Muscle layer of duodenum (tissue), 2 donors: Measurements from ENCODE around the gene RBM34.
"Not testable (repeated sequence)": the region's sequence is repeated elsewhere in the genome, so short reads cannot be mapped to it uniquely, and the experiment has no call there.

Experiments
- H3K27ac ChIP-seq: one replicate; pipeline ENCODE4 v1.7.0; 2013; ENCODE audit warnings: mild to moderate bottlenecking, low read length
- H3K27me3 ChIP-seq: one replicate; pipeline ENCODE4 v1.7.0; 2013; ENCODE audit warnings: low read depth, mild to moderate bottlenecking, control low read depth, low read length
- H3K36me3 ChIP-seq, 2 donors: one replicate each; pipeline ENCODE4 v1.7.0; 2013; ENCODE audit warnings: low read length in 2 of 2, control low read depth in 1 of 2, mild to moderate bottlenecking in 1 of 2; ENCODE audit not compliant: insufficient read depth in 2 of 2, control insufficient read depth in 1 of 2
- H3K4me1 ChIP-seq, 2 donors: one replicate each; pipeline ENCODE4 v1.7.0; 2013; ENCODE audit warnings: low read length in 2 of 2, mild to moderate bottlenecking in 2 of 2, control low read depth in 1 of 2, moderate library complexity in 1 of 2; ENCODE audit not compliant: insufficient read depth in 2 of 2, control insufficient read depth in 1 of 2
- H3K4me3 ChIP-seq, 2 donors: one replicate each; pipeline ENCODE4 v1.7.0; 2013; ENCODE audit warnings: low read length in 2 of 2, low read depth in 1 of 2, mild to moderate bottlenecking in 1 of 2
- H3K9me3 ChIP-seq, 2 donors: one replicate each; pipeline ENCODE4 v1.7.0; 2013; ENCODE audit warnings: low read length in 2 of 2, control low read depth in 1 of 2, mild to moderate bottlenecking in 1 of 2; ENCODE audit not compliant: control insufficient read depth in 1 of 2
- donor health status: healthy.

The RBM34 gene, protein sequence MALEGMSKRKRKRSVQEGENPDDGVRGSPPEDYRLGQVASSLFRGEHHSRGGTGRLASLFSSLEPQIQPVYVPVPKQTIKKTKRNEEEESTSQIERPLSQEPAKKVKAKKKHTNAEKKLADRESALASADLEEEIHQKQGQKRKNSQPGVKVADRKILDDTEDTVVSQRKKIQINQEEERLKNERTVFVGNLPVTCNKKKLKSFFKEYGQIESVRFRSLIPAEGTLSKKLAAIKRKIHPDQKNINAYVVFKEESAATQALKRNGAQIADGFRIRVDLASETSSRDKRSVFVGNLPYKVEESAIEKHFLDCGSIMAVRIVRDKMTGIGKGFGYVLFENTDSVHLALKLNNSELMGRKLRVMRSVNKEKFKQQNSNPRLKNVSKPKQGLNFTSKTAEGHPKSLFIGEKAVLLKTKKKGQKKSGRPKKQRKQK

DNA sequence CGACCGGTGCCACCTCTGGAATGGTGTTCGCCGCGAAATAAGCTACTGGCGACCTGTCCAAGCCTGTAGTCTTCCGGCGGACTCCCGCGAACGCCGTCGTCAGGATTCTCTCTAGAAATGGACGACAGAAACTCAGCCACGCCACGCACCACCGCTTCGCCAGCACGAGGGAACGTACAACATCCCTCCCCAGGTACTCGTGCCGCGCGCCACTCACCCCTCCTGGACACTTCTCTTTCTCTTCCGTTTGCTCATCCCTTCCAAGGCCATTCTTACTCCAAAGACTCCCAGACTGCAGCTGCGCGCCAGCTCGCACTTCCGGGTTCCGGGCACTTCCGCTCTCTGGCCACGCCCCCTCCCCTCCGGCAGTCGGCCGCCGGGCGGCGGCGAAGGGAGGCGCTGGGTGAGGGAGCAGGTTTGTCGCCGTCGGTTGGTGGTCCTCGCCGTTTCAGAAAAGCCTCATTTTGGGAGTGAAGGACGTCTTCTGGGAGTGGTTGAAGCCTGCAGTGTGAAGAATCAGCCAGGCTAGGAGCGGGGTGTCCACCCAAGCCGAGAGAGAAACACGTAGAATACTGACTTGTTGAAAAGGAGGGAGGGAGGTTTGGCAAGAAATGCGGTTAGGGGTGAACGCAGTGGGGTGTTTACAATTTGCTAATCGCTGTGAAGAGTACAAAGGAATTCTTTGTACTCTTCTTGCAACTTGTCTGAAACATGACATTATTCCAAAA lies at the start of gene RBM34:
RBM34 (minus strand) TSS at position 294 of the 728 bp plus-strand sequence; CDS start at position 270, 24 bp downstream.
- Histone ChIP-seq H3K27me3 (no peaks in the 10 kb centered on the region), H3K4me1 (peaks cover 8 to 18% of the 10 kb centered on the region in 2 donors), H3K36me3 (peaks cover 14 to 24% of the 10 kb centered on the region in 2 donors), H3K4me3 (peak within 1 kb of the TSS; percentile 82 to 99), H3K27ac (peak within 1 kb of the TSS; percentile 96), H3K9me3 (no peaks in the 10 kb centered on the region)

DNA sequence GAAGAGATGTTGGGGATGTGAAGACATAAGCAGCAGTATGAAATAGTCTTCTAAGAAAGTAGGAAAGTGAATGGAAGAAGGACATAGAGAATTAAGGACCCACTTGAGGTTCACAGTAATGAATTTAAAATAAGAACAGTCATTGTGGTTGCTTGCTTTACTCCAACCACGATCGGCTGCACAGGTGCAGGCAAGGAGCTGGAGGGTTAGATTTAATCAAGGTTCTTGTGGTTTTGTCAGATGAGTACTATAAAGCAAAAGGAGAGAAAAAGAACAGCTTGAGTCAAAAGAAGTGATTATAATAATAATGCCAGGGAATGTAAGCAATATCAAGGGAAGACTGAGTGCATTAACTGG lies 46.1 kb upstream of the RBM34 start:
- H3K27ac ChIP-seq = no peak overlapping the region

DNA sequence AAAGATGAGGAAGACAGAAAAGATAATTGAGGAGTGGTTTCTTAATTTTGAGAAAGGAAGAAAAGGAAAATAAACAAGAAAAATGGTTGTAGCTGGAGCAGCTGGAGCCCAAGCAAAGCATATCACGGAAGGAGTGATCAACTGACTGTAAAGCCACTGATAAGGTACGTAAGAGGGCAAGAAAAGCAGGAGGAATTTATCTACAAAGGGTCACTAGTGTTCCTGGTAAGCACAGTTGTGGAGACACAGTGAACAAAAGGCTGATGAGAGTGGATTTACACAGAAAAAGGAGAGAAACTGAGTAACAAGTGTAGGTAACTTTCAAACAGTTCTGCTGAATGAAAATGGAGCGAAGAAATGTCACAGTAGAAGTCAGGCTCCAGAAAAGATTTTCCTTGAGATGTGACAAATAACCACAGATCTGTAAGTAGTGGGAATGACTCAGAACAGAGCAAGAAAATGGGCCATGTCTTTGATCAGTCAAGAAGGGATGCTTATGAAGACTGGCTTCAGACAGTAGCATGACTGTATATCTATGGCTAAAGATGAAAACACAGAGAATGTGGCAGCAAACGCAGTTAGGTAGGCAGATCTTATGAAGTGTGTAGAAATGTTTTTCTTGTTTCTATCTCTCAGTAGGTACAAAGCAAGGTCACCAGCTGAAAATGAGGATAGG lies 45.6 kb upstream of the RBM34 start:
- peaks cover 16 to 22% of the 10 kb centered on the region in 2 donors for H3K36me3 ChIP-seq

More for the DNA sequence above, 46.1 kb upstream of the RBM34 start:
- Histone ChIP-seq H3K4me1 (no peaks in the 10 kb centered on the region), H3K9me3 (no peaks in the 10 kb centered on the region), H3K4me3 (no peak overlapping the region), H3K36me3 (peaks cover 16 to 27% of the 10 kb centered on the region in 2 donors), H3K27me3 (no peaks in the 10 kb centered on the region)

DNA sequence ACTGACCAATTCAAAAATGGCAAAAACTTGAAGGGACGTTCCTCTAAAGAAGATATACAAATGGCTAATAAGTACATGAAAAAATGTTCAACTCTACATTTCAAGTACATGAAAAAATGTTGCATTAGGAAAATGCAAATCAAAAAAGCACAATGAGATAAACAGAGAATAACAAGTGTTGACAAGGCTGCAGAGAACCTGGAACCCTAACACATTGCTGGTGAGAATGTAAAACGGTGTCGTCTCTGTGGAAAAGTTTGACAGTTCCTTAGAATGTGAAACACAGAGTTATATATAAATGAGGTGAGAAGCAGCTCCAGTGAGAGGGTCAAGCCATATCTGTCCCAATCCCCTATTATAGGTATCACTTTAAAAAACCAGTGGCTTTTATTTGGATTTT lies 44.6 kb upstream of the RBM34 start:
- Histone ChIP-seq H3K36me3 (peaks cover 13 to 16% of the 10 kb centered on the region in 2 donors), H3K27me3 (no peaks in the 10 kb centered on the region), H3K27ac (no peak overlapping the region), H3K9me3 (no peaks in the 10 kb centered on the region), H3K4me1 (no peaks in the 10 kb centered on the region), H3K4me3 (no peak overlapping the region)

More for the DNA sequence above, 45.6 kb upstream of the RBM34 start:
- no peaks in the 10 kb centered on the region for H3K27me3 ChIP-seq
- H3K4me3 ChIP-seq = no peak overlapping the region
- no peaks in the 10 kb centered on the region for H3K9me3 ChIP-seq
- H3K27ac ChIP-seq = no peak overlapping the region
- no peaks in the 10 kb centered on the region for H3K4me1 ChIP-seq

- Histone ChIP-seq H3K4me3 (no peak overlapping the region), H3K4me1 (no peaks in the 10 kb centered on the region), H3K27me3 (no peaks in the 10 kb centered on the region), H3K9me3 (no peaks in the 10 kb centered on the region), H3K36me3 (peaks cover 5 to 7% of the 10 kb centered on the region in 2 donors), H3K27ac (no peak overlapping the region)
These were observed 42.4 kb upstream of the RBM34 start for GRCh38 chr1:235203428-235203827.

GRCh38 chr1:235202447-235202846 lies 41.4 kb upstream of the RBM34 start:
- not testable (repeated sequence) for H3K4me3 ChIP-seq, H3K9me3 ChIP-seq, H3K27ac ChIP-seq, H3K36me3 ChIP-seq, H3K4me1 ChIP-seq, H3K27me3 ChIP-seq

DNA sequence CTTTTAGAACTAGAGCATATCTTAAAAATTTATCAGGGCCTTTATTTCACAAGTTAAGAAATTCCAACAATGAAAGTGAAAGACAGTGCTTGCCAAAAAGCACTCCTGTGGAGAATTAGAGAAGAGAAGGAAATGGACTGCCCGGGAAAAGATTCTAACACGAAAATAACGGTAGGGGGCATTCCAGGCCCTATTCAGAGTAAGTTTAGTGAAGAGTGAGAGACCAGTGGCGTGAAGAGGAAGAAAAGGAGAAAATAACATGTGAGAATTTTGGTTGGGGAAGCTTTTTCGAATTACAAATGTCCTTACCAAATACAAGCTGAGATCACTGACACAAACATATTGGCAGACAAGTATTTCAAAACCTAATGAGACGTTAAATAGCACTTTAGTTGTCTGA lies 38.4 kb upstream of the RBM34 start:
- Histone ChIP-seq H3K9me3 (no peaks in the 10 kb centered on the region), H3K4me1 (no peaks in the 10 kb centered on the region), H3K4me3 (no peak overlapping the region), H3K27me3 (no peaks in the 10 kb centered on the region), H3K27ac (no peak overlapping the region), H3K36me3 (peaks cover 4 to 13% of the 10 kb centered on the region in 2 donors)

DNA sequence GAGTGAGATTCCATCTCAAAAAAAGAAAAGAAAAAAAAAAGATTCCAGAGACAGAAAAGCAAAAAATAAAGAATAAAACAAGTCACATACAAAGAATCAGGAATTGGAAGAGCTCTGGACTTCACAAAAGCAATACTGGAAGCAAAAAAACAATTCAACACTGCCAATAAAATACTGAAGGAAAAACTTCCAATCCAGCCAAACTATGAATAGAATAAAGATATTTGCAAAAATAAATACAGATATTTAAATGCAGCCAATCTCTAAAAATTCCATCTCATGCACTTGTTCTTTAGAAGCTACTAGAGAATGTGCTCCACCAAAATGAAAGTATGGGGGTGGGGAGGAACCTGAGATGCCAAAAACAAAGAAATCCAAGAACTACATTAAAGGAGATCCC lies 29.4 kb upstream of the RBM34 start:
- Histone ChIP-seq H3K36me3 (peaks cover 8 to 28% of the 10 kb centered on the region in 2 donors), H3K27me3 (no peaks in the 10 kb centered on the region), H3K27ac (no peak overlapping the region), H3K4me1 (no peaks in the 10 kb centered on the region), H3K9me3 (no peaks in the 10 kb centered on the region), H3K4me3 (no peak overlapping the region)

- Histone ChIP-seq H3K27me3 (no peaks in the 10 kb centered on the region), H3K9me3 (no peaks in the 10 kb centered on the region), H3K4me1 (no peaks in the 10 kb centered on the region), H3K36me3 (peaks cover 3 to 8% of the 10 kb centered on the region in 2 donors), H3K4me3 (no peak overlapping the region), H3K27ac (no peak overlapping the region)
These were observed 26.3 kb upstream of the RBM34 start for GRCh38 chr1:235187316-235187715.

- H3K36me3 ChIP-seq = peaks cover 27 to 29% of the 10 kb centered on the region in 2 donors
These were observed 20.7 kb upstream of the RBM34 start for GRCh38 chr1:235181561-235182245.

More at GRCh38 chr1:235181561-235182245, 20.7 kb upstream of the RBM34 start:
- Histone ChIP-seq H3K4me1 (no peaks in the 10 kb centered on the region), H3K27me3 (no peaks in the 10 kb centered on the region), H3K4me3 (no peak overlapping the region), H3K9me3 (no peaks in the 10 kb centered on the region), H3K27ac (no peak overlapping the region)
